MM.1S (cell line): Measurements from ENCODE around the gene NUP210.

Experiments
- DNase-seq: peaks from one replicate; pipeline ENCODE4 v3.0.0-alpha.2; 2015
- H2AFZ ChIP-seq: fragments of 300-600 bp; sonication (generic); 2 replicates; pipeline ENCODE4 v1.6.0; 2016; ENCODE audit warnings: antibody characterized with exemption, low read length
- H3F3A ChIP-seq: fragments of 300-600 bp; sonication (generic); 2 replicates; pipeline ENCODE4 v1.6.1; 2016; ENCODE audit warnings: mild to moderate bottlenecking, antibody characterized with exemption, low read length, moderate library complexity, mixed read lengths; ENCODE audit not compliant: insufficient read depth
- H3K27ac ChIP-seq: fragments of 300-600 bp; sonication (generic); 2 replicates; pipeline ENCODE4 v1.5.1; 2016; ENCODE audit warnings: mild to moderate bottlenecking, low read length
- H3K27me3 ChIP-seq: fragments of 300-600 bp; sonication (generic); replicated peaks from 2 replicates; pipeline ENCODE4 v1.6.0; 2016; ENCODE audit warnings: low read length; ENCODE audit not compliant: insufficient read depth
- H3K36me3 ChIP-seq: fragments of 300-600 bp; sonication (generic); replicated peaks from 2 replicates; pipeline ENCODE4 v1.6.1; 2016; ENCODE audit warnings: mild to moderate bottlenecking, low read length, mixed read lengths; ENCODE audit not compliant: insufficient read depth
- H3K4me1 ChIP-seq: fragments of 300-600 bp; sonication (generic); 2 replicates; pipeline ENCODE4 v1.6.1; 2016; ENCODE audit warnings: low read length, mixed read lengths
- H3K4me2 ChIP-seq: fragments of 300-600 bp; sonication (generic); 2 replicates; pipeline ENCODE4 v1.6.0; 2016; ENCODE audit warnings: low read depth, low read length
- H3K4me3 ChIP-seq: fragments of 300-600 bp; sonication (generic); 2 replicates; pipeline ENCODE4 v1.5.1; 2016; ENCODE audit warnings: low read length, mixed read lengths
- H3K79me2 ChIP-seq: fragments of 300-600 bp; sonication (generic); 2 replicates; pipeline ENCODE4 v1.6.1; 2016; ENCODE audit warnings: mixed run types, low read length, mixed read lengths
- H3K9ac ChIP-seq: fragments of 300-600 bp; sonication (generic); 2 replicates; pipeline ENCODE4 v1.6.1; 2016; ENCODE audit warnings: low read length, mixed read lengths
- H3K9me2 ChIP-seq: fragments of 300-600 bp; sonication (generic); replicated peaks from 2 replicates; pipeline ENCODE4 v1.6.1; 2016; ENCODE audit warnings: mild to moderate bottlenecking, low read length, mixed read lengths; ENCODE audit not compliant: insufficient read depth
- H3K9me3 ChIP-seq: fragments of 300-600 bp; sonication (generic); replicated peaks from 2 replicates; pipeline ENCODE4 v1.6.1; 2016; ENCODE audit warnings: mild to moderate bottlenecking, low read length, mixed read lengths; ENCODE audit not compliant: insufficient read depth
- H4K20me1 ChIP-seq: fragments of 300-600 bp; sonication (generic); 2 replicates; pipeline ENCODE4 v1.6.1; 2016; ENCODE audit warnings: mild to moderate bottlenecking, low read length, moderate library complexity, mixed read lengths; ENCODE audit not compliant: insufficient read depth
- EZH2 ChIP-seq: fragments of 300-600 bp; sonication (generic); optimal IDR thresholded peaks from 2 replicates; pipeline ENCODE3; 2017; ENCODE audit warnings: low read depth, mild to moderate bottlenecking, antibody characterized with exemption, low read length, mixed read lengths
- EZH2phosphoT487 ChIP-seq: fragments of 300-600 bp; sonication (generic); IDR thresholded peaks from 2 replicates; pipeline ENCODE4 v1.6.1; 2018; ENCODE audit warnings: antibody characterized with exemption, low read length
- TF ChIP-seq, protein P1 (sequence below): fragments of 300-600 bp; sonication (generic); IDR thresholded peaks from 2 replicates; pipeline ENCODE4 v1.5.1; 2016; ENCODE audit warnings: antibody characterized with exemption, low read length, mixed read lengths

Gene NUP210

DNA sequence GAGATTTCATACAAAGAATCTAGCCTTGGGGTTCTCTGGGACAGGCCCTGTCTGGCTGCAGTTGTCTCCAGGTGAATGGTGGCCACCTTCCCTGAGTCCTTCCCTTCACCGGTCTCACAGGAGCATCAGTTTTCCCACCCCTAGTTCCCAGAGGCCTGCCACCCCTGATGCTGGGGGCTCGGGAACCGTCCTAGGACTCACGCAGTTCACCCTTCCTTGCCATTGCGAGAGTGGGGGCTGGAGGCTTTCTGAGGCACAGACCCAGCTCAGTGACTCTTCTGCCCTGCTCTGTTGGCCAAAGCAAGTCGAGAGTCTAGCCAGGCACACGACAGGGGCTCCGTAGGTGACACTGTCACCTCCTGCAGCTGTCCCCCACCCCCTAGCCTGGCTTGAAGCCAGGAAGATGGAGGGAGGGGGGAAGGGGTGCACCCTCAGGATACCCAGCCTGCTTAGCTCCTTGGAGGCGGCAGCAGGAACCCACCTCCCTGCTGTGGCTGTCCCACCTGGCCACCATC, 130.3 kb downstream of the NUP210 start:
- Histone ChIP-seq H3F3A (no peaks in the 10 kb centered on the region), H3K9me2 (no peaks in the 10 kb centered on the region), H3K4me3 (no peak overlapping the region), H3K4me2 (no peak overlapping the region), H3K27me3 (no peaks in the 10 kb centered on the region), H3K36me3 (no peaks in the 10 kb centered on the region), H3K9ac (no peak overlapping the region), H4K20me1 (no peaks in the 10 kb centered on the region), H3K9me3 (no peaks in the 10 kb centered on the region), H3K79me2 (no peaks in the 10 kb centered on the region), H3K4me1 (no peaks in the 10 kb centered on the region), H3K27ac (no peak overlapping the region), H2AFZ (no peak overlapping the region)
- no peak for DNase-seq
- TF ChIP-seq EZH2: no peak
- TF ChIP-seq, protein P1, sequence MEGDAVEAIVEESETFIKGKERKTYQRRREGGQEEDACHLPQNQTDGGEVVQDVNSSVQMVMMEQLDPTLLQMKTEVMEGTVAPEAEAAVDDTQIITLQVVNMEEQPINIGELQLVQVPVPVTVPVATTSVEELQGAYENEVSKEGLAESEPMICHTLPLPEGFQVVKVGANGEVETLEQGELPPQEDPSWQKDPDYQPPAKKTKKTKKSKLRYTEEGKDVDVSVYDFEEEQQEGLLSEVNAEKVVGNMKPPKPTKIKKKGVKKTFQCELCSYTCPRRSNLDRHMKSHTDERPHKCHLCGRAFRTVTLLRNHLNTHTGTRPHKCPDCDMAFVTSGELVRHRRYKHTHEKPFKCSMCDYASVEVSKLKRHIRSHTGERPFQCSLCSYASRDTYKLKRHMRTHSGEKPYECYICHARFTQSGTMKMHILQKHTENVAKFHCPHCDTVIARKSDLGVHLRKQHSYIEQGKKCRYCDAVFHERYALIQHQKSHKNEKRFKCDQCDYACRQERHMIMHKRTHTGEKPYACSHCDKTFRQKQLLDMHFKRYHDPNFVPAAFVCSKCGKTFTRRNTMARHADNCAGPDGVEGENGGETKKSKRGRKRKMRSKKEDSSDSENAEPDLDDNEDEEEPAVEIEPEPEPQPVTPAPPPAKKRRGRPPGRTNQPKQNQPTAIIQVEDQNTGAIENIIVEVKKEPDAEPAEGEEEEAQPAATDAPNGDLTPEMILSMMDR: no peak
- no peak for TF ChIP-seq EZH2phosphoT487

DNA sequence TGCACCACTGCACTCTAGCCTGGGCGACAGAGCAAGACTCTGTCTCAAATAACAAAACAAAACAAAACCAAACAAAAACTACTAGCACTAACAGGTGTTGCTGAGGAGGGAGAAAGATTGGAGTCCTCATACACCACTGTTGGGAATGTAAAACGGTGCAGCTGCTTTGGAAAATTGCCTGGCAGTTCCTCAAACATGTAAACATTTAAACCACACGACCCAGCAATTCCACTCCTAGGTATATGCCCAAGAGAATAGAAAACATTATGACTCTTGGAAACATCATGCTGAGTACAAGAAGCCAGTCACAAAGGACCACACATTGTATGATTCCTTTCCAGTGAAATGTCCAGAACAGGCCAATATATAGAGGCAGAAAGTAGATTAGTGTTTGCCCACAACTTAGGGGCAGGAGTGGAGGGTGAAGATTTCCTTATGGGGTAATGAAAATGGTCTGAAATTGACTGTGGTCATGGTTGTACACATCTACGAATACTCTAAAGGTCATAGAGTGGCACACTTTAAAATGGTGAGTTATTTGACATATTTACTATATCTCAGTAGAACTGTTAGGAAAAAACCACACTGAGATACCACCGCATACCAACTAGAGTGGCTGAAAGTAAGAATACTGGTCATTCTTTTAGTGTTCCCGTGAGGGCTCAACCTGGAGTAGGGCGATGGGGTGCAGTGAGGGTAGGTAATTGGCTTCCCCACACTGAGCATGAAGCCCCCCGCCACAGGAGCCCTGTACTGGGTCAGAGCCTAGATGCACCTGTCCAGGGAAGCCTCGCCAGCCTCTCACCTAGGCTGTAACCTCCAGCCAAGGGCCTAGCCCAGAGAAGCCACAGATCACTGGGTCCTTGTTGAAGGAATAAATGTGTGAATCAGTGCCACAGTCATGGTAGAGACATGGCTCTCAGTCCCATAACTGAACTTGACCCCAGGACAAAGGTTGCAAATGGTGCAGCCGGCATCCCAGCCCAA, 131.1 kb downstream of the NUP210 start:
- TF ChIP-seq EZH2phosphoT487: no peak
- TF ChIP-seq, protein P1: no peak
- TF ChIP-seq EZH2: no peak
- no peak for DNase-seq
- Histone ChIP-seq H3K27me3 (no peaks in the 10 kb centered on the region), H4K20me1 (no peaks in the 10 kb centered on the region), H2AFZ (no peak overlapping the region), H3K9ac (no peak overlapping the region), H3K27ac (no peak overlapping the region), H3K4me3 (no peak overlapping the region), H3K4me2 (no peak overlapping the region), H3K4me1 (0 out of 2 replicates have a peak, but pooled peaks cover under 1% of the 10 kb centered on the region), H3K79me2 (no peaks in the 10 kb centered on the region), H3F3A (no peaks in the 10 kb centered on the region), H3K36me3 (no peaks in the 10 kb centered on the region), H3K9me3 (no peaks in the 10 kb centered on the region), H3K9me2 (no peaks in the 10 kb centered on the region)

DNA sequence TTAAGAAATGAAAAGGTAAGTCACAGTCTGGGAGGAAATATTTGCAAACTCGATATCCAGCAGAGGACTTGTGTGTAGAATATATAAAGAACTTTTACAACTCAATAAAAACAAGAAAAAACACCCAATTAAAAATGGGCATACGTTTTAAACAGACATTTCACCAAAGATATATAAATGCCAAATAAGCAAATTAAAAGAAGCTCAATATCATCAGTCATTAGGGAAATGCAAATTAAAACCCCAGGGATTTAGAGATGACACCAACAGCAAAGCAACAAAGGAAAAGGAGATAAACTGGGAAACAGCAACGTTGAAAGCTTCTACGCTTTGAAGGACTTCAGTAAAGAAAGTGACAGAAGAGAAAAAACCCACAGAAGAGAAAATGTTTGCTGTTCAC, 132.3 kb downstream of the NUP210 start:
- DNase-seq: no peak
- no peak overlapping the region for H3K4me3 ChIP-seq
- H2AFZ ChIP-seq: no peak overlapping the region
- TF ChIP-seq, protein P1: no peak
- TF ChIP-seq EZH2 (no peak), EZH2phosphoT487 (no peak)
- no peak overlapping the region for H3K4me2 ChIP-seq
- H3K79me2 ChIP-seq: no peaks in the 10 kb centered on the region
- H3K9ac ChIP-seq: no peak overlapping the region
- no peaks in the 10 kb centered on the region for H3K9me2 ChIP-seq
- no peaks in the 10 kb centered on the region for H4K20me1 ChIP-seq
- no peak overlapping the region for H3K27ac ChIP-seq
- H3F3A ChIP-seq: no peaks in the 10 kb centered on the region; the same call in 1 of the 2 replicates
- 0 out of 2 replicates have a peak, but pooled peaks cover 5% of the 10 kb centered on the region for H3K4me1 ChIP-seq
- H3K27me3 ChIP-seq: no peaks in the 10 kb centered on the region
- H3K36me3 ChIP-seq: no peaks in the 10 kb centered on the region
- no peaks in the 10 kb centered on the region for H3K9me3 ChIP-seq
